Rectal smooth muscle tissue (tissue), 1 donor: Measurements from ENCODE around the gene CDCA7.

ENCODE experiments used
- H3K27ac ChIP-seq: one replicate; pipeline ENCODE4 v1.7.0; 2013; ENCODE audit warnings: low read depth, low read length, inconsistent platforms
- H3K27me3 ChIP-seq: one replicate; pipeline ENCODE4 v1.7.0; 2013; ENCODE audit warnings: low read length; ENCODE audit not compliant: control insufficient read depth, insufficient read depth
- H3K36me3 ChIP-seq: one replicate; pipeline ENCODE4 v1.7.0; 2013; ENCODE audit warnings: low read length; ENCODE audit not compliant: control insufficient read depth, insufficient read depth
- H3K4me1 ChIP-seq: one replicate; pipeline ENCODE4 v1.7.0; 2013; ENCODE audit warnings: low read length; ENCODE audit not compliant: control insufficient read depth, insufficient read depth
- H3K4me3 ChIP-seq: one replicate; pipeline ENCODE4 v1.7.0; 2013; ENCODE audit warnings: low read length
- H3K9ac ChIP-seq: one replicate; pipeline ENCODE4 v1.7.0; 2013; ENCODE audit warnings: low read length

Gene CDCA7

GRCh38 chr2:173347305-173348168 is 7.1 kb upstream of the CDCA7 start:
- no peaks in the 10 kb centered on the region for H3K36me3 ChIP-seq
- H3K27me3 ChIP-seq: no peaks in the 10 kb centered on the region
- H3K4me1 ChIP-seq: no peaks in the 10 kb centered on the region
- H3K4me3 ChIP-seq: no peak overlapping the region
- H3K9ac ChIP-seq: no peak overlapping the region
- no peak overlapping the region for H3K27ac ChIP-seq

GRCh38 chr2:173349287-173349686 is 5.4 kb upstream of the CDCA7 start:
- H3K36me3 ChIP-seq: no peaks in the 10 kb centered on the region
- peaks cover 3% of the 10 kb centered on the region for H3K4me1 ChIP-seq
- H3K27ac ChIP-seq: no peak overlapping the region
- H3K4me3 ChIP-seq: no peak overlapping the region
- no peaks in the 10 kb centered on the region for H3K27me3 ChIP-seq
- no peak overlapping the region for H3K9ac ChIP-seq

- no peak overlapping the region for H3K9ac ChIP-seq
- peaks cover 5% of the 10 kb centered on the region for H3K4me1 ChIP-seq
- H3K27me3 ChIP-seq: no peaks in the 10 kb centered on the region
- H3K27ac ChIP-seq: no peak overlapping the region
- no peaks in the 10 kb centered on the region for H3K36me3 ChIP-seq
- H3K4me3 ChIP-seq: no peak overlapping the region
Measured at GRCh38 chr2:173350383-173350782, 4.3 kb upstream of the CDCA7 start.

GRCh38 chr2:173351879-173352278 is 2.8 kb upstream of the CDCA7 start:
- Histone ChIP-seq H3K4me3 (no peak overlapping the region), H3K9ac (no peak overlapping the region), H3K4me1 (peaks cover 5% of the 10 kb centered on the region), H3K27ac (no peak overlapping the region), H3K36me3 (no peaks in the 10 kb centered on the region), H3K27me3 (peaks cover 2% of the 10 kb centered on the region)

GRCh38 chr2:173353556-173353955 is 1.1 kb upstream of the CDCA7 start:
- Histone ChIP-seq H3K36me3 (no peaks in the 10 kb centered on the region), H3K4me3 (no peak overlapping the region), H3K27me3 (peaks cover 2% of the 10 kb centered on the region), H3K27ac (no peak overlapping the region), H3K9ac (no peak overlapping the region), H3K4me1 (peaks cover 5% of the 10 kb centered on the region)

GRCh38 chr2:173354073-173354581 is 545 bp upstream of the CDCA7 start:
- Histone ChIP-seq H3K4me1 (peaks cover 5% of the 10 kb centered on the region), H3K27ac (no peak overlapping the region), H3K4me3 (peak overlapping the region; percentile 75), H3K9ac (no peak overlapping the region), H3K36me3 (no peaks in the 10 kb centered on the region), H3K27me3 (peaks cover 2% of the 10 kb centered on the region)

GRCh38 chr2:173355132-173355865 is 627 bp downstream of the CDCA7 start:
- Histone ChIP-seq H3K9ac (no peak overlapping the region), H3K4me3 (peak overlapping the region; percentile 75), H3K27ac (no peak overlapping the region), H3K4me1 (peaks cover 5% of the 10 kb centered on the region), H3K36me3 (no peaks in the 10 kb centered on the region), H3K27me3 (peaks cover 2% of the 10 kb centered on the region)

- H3K27me3 ChIP-seq: peaks cover 2% of the 10 kb centered on the region
- no peak overlapping the region for H3K27ac ChIP-seq
- H3K36me3 ChIP-seq: no peaks in the 10 kb centered on the region
- peak overlapping the region; percentile 75 for H3K4me3 ChIP-seq
- no peak overlapping the region for H3K9ac ChIP-seq
- peaks cover 5% of the 10 kb centered on the region for H3K4me1 ChIP-seq
Measured at GRCh38 chr2:173355866-173356508, 1.3 kb downstream of the CDCA7 start.

GRCh38 chr2:173357346-173357745 is 2.7 kb downstream of the CDCA7 start:
- Histone ChIP-seq H3K9ac (no peak overlapping the region), H3K36me3 (no peaks in the 10 kb centered on the region), H3K4me3 (no peak overlapping the region), H3K4me1 (peaks cover 5% of the 10 kb centered on the region), H3K27me3 (peaks cover 2% of the 10 kb centered on the region), H3K27ac (no peak overlapping the region)

GRCh38 chr2:173358616-173359015 is 3.9 kb downstream of the CDCA7 start:
- H3K36me3 ChIP-seq: no peaks in the 10 kb centered on the region
- H3K27ac ChIP-seq: no peak overlapping the region
- H3K4me3 ChIP-seq: no peak overlapping the region
- no peak overlapping the region for H3K9ac ChIP-seq
- peaks cover 2% of the 10 kb centered on the region for H3K27me3 ChIP-seq
- H3K4me1 ChIP-seq: peaks cover 5% of the 10 kb centered on the region

- H3K4me1 ChIP-seq: peaks cover 3% of the 10 kb centered on the region
- H3K9ac ChIP-seq: no peak overlapping the region
- peaks cover 2% of the 10 kb centered on the region for H3K27me3 ChIP-seq
- H3K4me3 ChIP-seq: no peak overlapping the region
- H3K27ac ChIP-seq: no peak overlapping the region
- H3K36me3 ChIP-seq: no peaks in the 10 kb centered on the region
Measured at GRCh38 chr2:173359231-173359630, 4.6 kb downstream of the CDCA7 start.

- H3K36me3 ChIP-seq: no peaks in the 10 kb centered on the region
- H3K27ac ChIP-seq: no peak overlapping the region
Measured at GRCh38 chr2:173370198-173370597, 15.5 kb downstream of the CDCA7 start.

More at GRCh38 chr2:173370198-173370597, 15.5 kb downstream of the CDCA7 start:
- no peak overlapping the region for H3K9ac ChIP-seq
- H3K27me3 ChIP-seq: no peaks in the 10 kb centered on the region
- H3K4me1 ChIP-seq: no peaks in the 10 kb centered on the region
- no peak overlapping the region for H3K4me3 ChIP-seq
